Gastrocnemius medialis (tissue), 4 donors: ENCODE measurements around the gene DUSP15. TPM values are rescaled to one million over a fixed set of nuclear protein-coding genes. Genes with fewer than 3 reads are reported as not detected.
"Not testable (repeated sequence)": the region's sequence is repeated elsewhere in the genome, so short reads cannot be mapped to it uniquely, and the experiment has no call there.

Experiments used
- ATAC-seq, 2 donors: fragments of 150-250 bp; one replicate each; pipeline ENCODE4 v1.9.1; 2016
- DNase-seq, 2 donors: peaks; one replicate each; pipeline ENCODE4 v3.0.0-alpha.2; 2019
- H3K27ac ChIP-seq, 4 donors: fragments of 200-600 bp; sonication (generic); 1 replicate in 1 of 4; 2 replicates in 3 of 4; pipeline ENCODE4 v1.5.1; 2016 to 2018; ENCODE audit warnings: mild to moderate bottlenecking in 2 of 4, moderate library complexity in 1 of 4
- H3K27me3 ChIP-seq, 3 donors: fragments of 200-600 bp; sonication (generic) in 2 of 3; 1 replicate in 1 of 3; 2 replicates in 2 of 3; pipeline versions ENCODE4 v1.5.1 to v1.6.0; 2016 to 2019; ENCODE audit warnings: mild to moderate bottlenecking in 1 of 3, moderate library complexity in 1 of 3
- H3K36me3 ChIP-seq, 2 donors: fragments of 200-600 bp; sonication (generic) in 1 of 2; one replicate each; pipeline ENCODE4 v1.5.1; 2017 to 2018
- H3K4me1 ChIP-seq, 2 donors: fragments of 200-600 bp; sonication (generic) in 1 of 2; one replicate each; pipeline ENCODE4 v1.5.1; 2016 to 2017; ENCODE audit warnings: mild to moderate bottlenecking in 2 of 2
- H3K4me3 ChIP-seq, 4 donors: fragments of 200-600 bp; sonication (generic) in 3 of 4; 1 replicate in 1 of 4; 2 replicates in 3 of 4; pipeline ENCODE4 v1.5.1; 2016 to 2019; ENCODE audit warnings: mild to moderate bottlenecking in 2 of 4
- H3K9me3 ChIP-seq, 3 donors: fragments of 200-600 bp; sonication (generic) in 2 of 3; 1 replicate in 1 of 3; 2 replicates in 2 of 3; pipeline ENCODE4 v1.5.1; 2016 to 2019
- POLR2A ChIP-seq, 2 donors: fragments of 450-650 bp; IDR thresholded peaks; one replicate each; pipeline ENCODE4 v1.6.1; 2017; ENCODE audit warnings: antibody characterized with exemption in 2 of 2, mild to moderate bottlenecking in 2 of 2, moderate library complexity in 2 of 2
- in situ Hi-C, 4 donors: fragments of 200-750 bp; cut with MboI; loops; one replicate each; pipeline versions ENCODE4 v1.15.0 to v1.8.0; 2017; ENCODE audit warnings: low sequenced_read_pairs in 4 of 4
- intact Hi-C: fragments of 100-400 bp; cut with DNase I; formaldehyde crosslinking; loops from one replicate; pipeline ENCODE4 v1.15.1; 2023; ENCODE audit warnings: low total_unique reads
- total RNA-seq, 4 donors: library from RNA; depleted of rRNA; stranded (reverse); fragments of >200 nt; gene quantifications; one replicate each; pipeline versions ENCODE4 v1.1.0 to v1.2.3, GENCODE V29; 2016
- TF ChIP-seq, protein P1 (sequence below), 5 experiments: fragments of 450-650 bp in 3 of 5; fragments of 200-600 bp in 2 of 5; sonication (generic) in 2 of 5; IDR thresholded peaks in 4 of 5; conservative IDR thresholded peaks in 1 of 5; 1 replicate in 4 of 5; 2 replicates in 1 of 5; pipeline ENCODE4 v1.5.1; 2016 to 2019; ENCODE audit warnings: antibody characterized with exemption in 5 of 5, mild to moderate bottlenecking in 3 of 5, moderate library complexity in 3 of 5

Gene DUSP15
- total RNA-seq, 4 donors from 2014 or later: 1.1 TPM; not detected in 3

- H3K27ac ChIP-seq: peak overlapping the region; percentile 87 to 95 (median 93)
- H3K4me3 ChIP-seq: peak overlapping the region in 1 of 4 donors; percentile 22
- no peaks in the 10 kb centered on the region for H3K9me3 ChIP-seq
- H3K36me3 ChIP-seq: no peaks in the 10 kb centered on the region
- no peak for TF ChIP-seq POLR2A (IDR thresholded peaks at IDR 0.05)
- TF ChIP-seq, protein P1, sequence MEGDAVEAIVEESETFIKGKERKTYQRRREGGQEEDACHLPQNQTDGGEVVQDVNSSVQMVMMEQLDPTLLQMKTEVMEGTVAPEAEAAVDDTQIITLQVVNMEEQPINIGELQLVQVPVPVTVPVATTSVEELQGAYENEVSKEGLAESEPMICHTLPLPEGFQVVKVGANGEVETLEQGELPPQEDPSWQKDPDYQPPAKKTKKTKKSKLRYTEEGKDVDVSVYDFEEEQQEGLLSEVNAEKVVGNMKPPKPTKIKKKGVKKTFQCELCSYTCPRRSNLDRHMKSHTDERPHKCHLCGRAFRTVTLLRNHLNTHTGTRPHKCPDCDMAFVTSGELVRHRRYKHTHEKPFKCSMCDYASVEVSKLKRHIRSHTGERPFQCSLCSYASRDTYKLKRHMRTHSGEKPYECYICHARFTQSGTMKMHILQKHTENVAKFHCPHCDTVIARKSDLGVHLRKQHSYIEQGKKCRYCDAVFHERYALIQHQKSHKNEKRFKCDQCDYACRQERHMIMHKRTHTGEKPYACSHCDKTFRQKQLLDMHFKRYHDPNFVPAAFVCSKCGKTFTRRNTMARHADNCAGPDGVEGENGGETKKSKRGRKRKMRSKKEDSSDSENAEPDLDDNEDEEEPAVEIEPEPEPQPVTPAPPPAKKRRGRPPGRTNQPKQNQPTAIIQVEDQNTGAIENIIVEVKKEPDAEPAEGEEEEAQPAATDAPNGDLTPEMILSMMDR (IDR thresholded peaks at IDR 0.05 in 4 of 5, conservative IDR thresholded peaks at IDR 0.05 in 1 of 5): no peak
- in situ Hi-C loops: loop anchor here in 2 of 4 donors (10.0 to 25.0 kb wide), 2 partner anchors 71 to 153 kb away; no protein-coding TSS in a partner anchor
- H3K4me1 ChIP-seq: peaks cover 69 to 86% of the 10 kb centered on the region in 2 donors
- peak in 1 of 2 donors; percentile 78 for DNase-seq
- H3K27me3 ChIP-seq: no peaks in the 10 kb centered on the region
- intact Hi-C loops: loop anchor here (5.0 kb wide), 1 partner anchor 143 kb away; no protein-coding TSS in a partner anchor
- ATAC-seq: peak; percentile 42 to 58
These were observed 54.7 kb downstream of the DUSP15 start for GRCh38 chr20:31815408-31816188.

DNA sequence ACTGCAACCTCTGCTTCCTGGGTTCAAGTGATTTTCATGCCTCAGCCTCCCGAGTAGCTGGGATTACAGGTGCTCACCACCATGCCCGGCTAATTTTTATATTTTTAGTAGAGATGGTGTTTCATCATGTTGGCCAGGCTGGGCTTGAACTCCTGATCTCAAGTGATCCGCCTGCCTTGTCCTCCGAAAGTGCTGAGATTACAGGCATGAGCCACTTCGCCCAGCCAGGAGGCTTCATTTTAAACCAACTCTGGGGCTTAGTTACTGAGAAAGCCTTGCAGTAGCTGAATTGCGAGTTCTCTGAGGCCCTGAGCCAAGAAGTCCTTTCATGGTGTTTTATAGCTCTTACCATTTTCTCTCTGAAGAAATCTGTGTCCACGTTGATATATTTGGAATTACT lies 56.2 kb downstream of the DUSP15 start:
- ATAC-seq, H3K27me3 ChIP-seq, DNase-seq, intact Hi-C loops, H3K4me3 ChIP-seq, H3K9me3 ChIP-seq, H3K36me3 ChIP-seq: not testable (repeated sequence)
- Histone ChIP-seq H3K4me1 (peaks cover 74 to 82% of the 10 kb centered on the region in 2 donors), H3K27ac (peak overlapping the region; percentile 87 to 95 (median 93))
- in situ Hi-C loops: loop anchor here in 2 of 4 donors (10.0 to 25.0 kb wide), 2 partner anchors 69 to 152 kb away; no protein-coding TSS in a partner anchor

DNA sequence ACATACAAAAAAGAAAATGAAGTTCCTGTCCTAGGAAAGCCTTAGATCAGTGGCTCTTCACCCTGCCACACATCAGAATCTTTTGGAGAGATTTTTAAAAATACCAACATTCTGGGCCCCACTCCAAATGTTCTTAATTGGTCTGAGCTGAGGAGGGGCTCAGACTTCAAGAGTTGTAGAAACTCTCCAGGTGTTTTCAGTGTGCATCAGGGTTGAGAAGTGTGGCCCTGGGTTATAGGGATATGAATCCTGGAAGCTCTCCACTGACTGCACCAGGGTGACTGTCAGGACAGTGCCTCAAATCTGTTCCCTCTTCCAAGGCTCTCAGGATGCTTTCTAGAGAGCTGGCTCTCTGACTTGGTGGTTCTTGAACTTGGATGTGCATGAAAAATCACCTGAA lies 56.7 kb downstream of the DUSP15 start:
- Histone ChIP-seq H3K9me3 (no peaks in the 10 kb centered on the region), H3K27me3 (no peaks in the 10 kb centered on the region), H3K27ac (peak overlapping the region; percentile 87 to 95 (median 93)), H3K4me3 (no peak overlapping the region), H3K36me3 (no peaks in the 10 kb centered on the region), H3K4me1 (peaks cover 70 to 77% of the 10 kb centered on the region in 2 donors)
- no peak for TF ChIP-seq POLR2A (IDR thresholded peaks at IDR 0.05)
- TF ChIP-seq, protein P1 (IDR thresholded peaks at IDR 0.05 in 4 of 5, conservative IDR thresholded peaks at IDR 0.05 in 1 of 5): no peak
- ATAC-seq: no peak
- no peak for DNase-seq
- in situ Hi-C loops (loop anchor here in 2 of 4 donors (10.0 to 25.0 kb wide), 2 partner anchors 69 to 151 kb away; no protein-coding TSS in a partner anchor), intact Hi-C loops (no loop called here)

GRCh38 chr20:31811796-31812728 lies 58.3 kb downstream of the DUSP15 start:
- in situ Hi-C loops: loop anchor here in 2 of 4 donors (10.0 to 25.0 kb wide), 2 partner anchors 67 to 150 kb away; no protein-coding TSS in a partner anchor
- H3K9me3 ChIP-seq: no peaks in the 10 kb centered on the region
- peak overlapping the region; percentile 87 to 95 (median 93) for H3K27ac ChIP-seq
- peak; percentile 72 to 80 for ATAC-seq
- intact Hi-C loops: no loop called here
- no peaks in the 10 kb centered on the region for H3K36me3 ChIP-seq
- peak; percentile 7 to 41 for TF ChIP-seq POLR2A (IDR thresholded peaks at IDR 0.05)
- TF ChIP-seq, protein P1 (IDR thresholded peaks at IDR 0.05 in 4 of 5, conservative IDR thresholded peaks at IDR 0.05 in 1 of 5): no peak
- H3K4me3 ChIP-seq: peak overlapping the region; percentile 5 to 38 (median 22)
- peaks cover 73 to 81% of the 10 kb centered on the region in 2 donors for H3K4me1 ChIP-seq
- no peaks in the 10 kb centered on the region for H3K27me3 ChIP-seq
- DNase-seq: peak; percentile 57 to 90
